Panc1 (cell line): ENCODE results near the gene FUOM. TPM values are rescaled to one million over a fixed set of nuclear protein-coding genes. Genes with fewer than 3 reads are reported as not detected.

Source experiments
- ATAC-seq: fragments of 200-7000 bp; cut with Tn5 transposase; 2 replicates; pipeline ENCODE4 v1.9.1; 2020; ENCODE audit warnings: mild to moderate bottlenecking, moderate library complexity
- BruUV-seq: library from RNA; stranded (reverse); fragments of 400-500 nt; replicated peaks from 2 replicates; lab custom pipeline; 2021; lab: Mats Ljungman, UMichigan
- CTCF ChIA-PET: fragments of 300-600 bp; sonication (Branson Sonifier 250); formaldehyde crosslinking; loops from one replicate; lab custom pipeline; 2022; ENCODE audit warnings: antibody characterized with exemption; lab: Charles Lee
- POLR2A ChIA-PET: fragments of 300-600 bp; sonication (Branson Sonifier 250); formaldehyde crosslinking; loops from one replicate; lab custom pipeline; 2022; ENCODE audit warnings: antibody characterized with exemption; lab: Charles Lee
- DNase-seq: peaks from one replicate; pipeline ENCODE4 v3.0.0-alpha.2; 2010; ENCODE audit warnings: low read depth, low spot score
- H3K27ac ChIP-seq: 2 replicates; pipeline ENCODE4 v1.5.1; 2011; ENCODE audit warnings: mild to moderate bottlenecking, low read length, inconsistent platforms
- H3K27me3 ChIP-seq: fragments of 200-500 bp; sonication (Bioruptor generic); 2 replicates; pipeline ENCODE4 v1.6.0; 2014; ENCODE audit warnings: low read length, inconsistent platforms; ENCODE audit not compliant: control insufficient read depth, insufficient read depth
- H3K36me3 ChIP-seq: fragments of 200-500 bp; sonication (Bioruptor generic); 2 replicates; pipeline ENCODE4 v1.5.1; 2014; ENCODE audit warnings: inconsistent platforms, mild to moderate bottlenecking, low read length, moderate library complexity; ENCODE audit not compliant: control insufficient read depth, insufficient read depth
- H3K4me1 ChIP-seq: 2 replicates; pipeline ENCODE4 v1.5.1; 2011; ENCODE audit warnings: inconsistent platforms, mild to moderate bottlenecking, low read length, moderate library complexity; ENCODE audit not compliant: control insufficient read depth, insufficient read depth
- H3K4me3 ChIP-seq, 2 experiments: 2 replicates each; pipeline ENCODE4 v1.5.1; 2011 to 2012; ENCODE audit warnings: low read depth in 2 of 2, low read length in 2 of 2, mild to moderate bottlenecking in 2 of 2, inconsistent platforms in 1 of 2, moderate library complexity in 1 of 2
- H3K9me3 ChIP-seq: fragments of 200-500 bp; sonication (Bioruptor generic); 2 replicates; pipeline ENCODE4 v1.5.1; 2014; ENCODE audit warnings: low read depth, mild to moderate bottlenecking, inconsistent platforms, low read length, moderate library complexity; ENCODE audit not compliant: control insufficient read depth, insufficient read depth
- POLR2AphosphoS5 ChIP-seq: IDR thresholded peaks from 2 replicates; pipeline ENCODE4 v1.6.1; 2012; ENCODE audit warnings: mild to moderate bottlenecking, low read depth, low read length, moderate library complexity
- SIN3A ChIP-seq: IDR thresholded peaks from 2 replicates; pipeline ENCODE4 v1.6.1; 2012; ENCODE audit warnings: low read depth, mild to moderate bottlenecking, low read length, moderate library complexity, borderline replicate concordance; ENCODE audit not compliant: insufficient read depth
- TCF7L2 ChIP-seq: IDR thresholded peaks from 2 replicates; pipeline ENCODE4 v1.6.1; 2011; ENCODE audit warnings: mild to moderate bottlenecking, low read depth, low read length, inconsistent platforms
- in situ Hi-C: cut with HindIII; loops from 2 replicates; pipeline ENCODE4 v1.10.0; 2016; ENCODE audit warnings: low sequenced_read_pairs, low pct_unique_long_range_greater_than_20kb
- intact Hi-C: fragments of 100-400 bp; cut with micrococcal nuclease; formaldehyde crosslinking; loops from one replicate; pipeline ENCODE4 v1.10.0; 2022; ENCODE audit not compliant: unreplicated experiment
- total RNA-seq: library from RNA; stranded (reverse); gene quantifications from one replicate; pipeline ENCODE4 v1.2.1, GENCODE V29; 2021; ENCODE audit not compliant: unreplicated experiment
- TF ChIP-seq, protein P1 (sequence below): fragments of 450-650 bp; IDR thresholded peaks from 2 replicates; pipeline ENCODE4 v1.5.1; 2017; ENCODE audit warnings: mild to moderate bottlenecking
- TF ChIP-seq, protein P2 (sequence below), 2 experiments: IDR thresholded peaks; 2 replicates each; pipeline ENCODE4 v1.6.1; 2011 to 2012; ENCODE audit warnings: low read depth in 2 of 2, control low read depth in 1 of 2, low read length in 1 of 2, mild to moderate bottlenecking in 1 of 2, moderate library complexity in 1 of 2; ENCODE audit not compliant: insufficient read depth in 1 of 2

The FUOM gene
- total RNA-seq, 1 experiment from 2014 or later = 39.6 TPM

DNA sequence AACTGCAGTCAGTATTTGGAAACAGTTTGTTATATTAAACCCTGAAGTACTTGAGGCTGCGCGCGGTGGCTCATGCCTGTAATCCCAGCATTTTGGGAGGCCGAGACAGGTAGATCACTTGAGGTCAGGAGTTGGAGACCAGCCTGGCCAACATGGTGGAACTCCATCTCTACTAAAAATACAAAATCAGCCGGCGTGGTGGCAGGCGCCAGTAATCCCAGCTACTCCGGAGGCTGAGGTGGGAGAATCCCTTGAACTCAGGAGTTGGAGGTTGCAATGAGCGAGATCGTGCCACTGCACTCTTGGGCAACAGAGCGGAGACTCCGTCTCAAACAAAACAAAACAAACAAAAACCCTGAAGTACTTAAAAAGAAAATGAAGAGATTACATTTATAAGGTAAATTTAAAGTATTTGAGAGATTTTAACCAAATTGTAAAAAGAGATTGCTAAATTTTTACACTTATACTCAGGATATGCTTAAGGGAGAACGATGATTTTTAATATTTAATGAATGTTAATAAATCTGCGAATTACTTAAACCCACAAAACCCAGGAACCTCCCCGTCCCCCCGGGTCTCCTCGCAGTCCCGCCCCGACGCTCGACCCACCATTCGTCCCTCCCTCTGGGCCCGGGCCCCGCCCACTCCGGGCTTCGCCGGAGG is 35.7 kb upstream of the FUOM start:
- POLR2A ChIA-PET = no interaction called here
- peak overlapping the region; percentile 88 to 99 for H3K4me3 ChIP-seq
- DNase-seq = no peak
- in situ Hi-C loops = no loop called here
- peaks cover 6% of the 10 kb centered on the region for H3K36me3 ChIP-seq
- H3K9me3 ChIP-seq = no peaks in the 10 kb centered on the region
- CTCF ChIA-PET = interaction anchor here (1.3 kb wide), 1 partner anchor 64 kb away, joined by 3 read pairs; no protein-coding TSS in a partner anchor
- peak overlapping the region; percentile 79 for H3K27ac ChIP-seq
- no peaks in the 10 kb centered on the region for H3K27me3 ChIP-seq
- no peak for ATAC-seq
- TF ChIP-seq, protein P1, sequence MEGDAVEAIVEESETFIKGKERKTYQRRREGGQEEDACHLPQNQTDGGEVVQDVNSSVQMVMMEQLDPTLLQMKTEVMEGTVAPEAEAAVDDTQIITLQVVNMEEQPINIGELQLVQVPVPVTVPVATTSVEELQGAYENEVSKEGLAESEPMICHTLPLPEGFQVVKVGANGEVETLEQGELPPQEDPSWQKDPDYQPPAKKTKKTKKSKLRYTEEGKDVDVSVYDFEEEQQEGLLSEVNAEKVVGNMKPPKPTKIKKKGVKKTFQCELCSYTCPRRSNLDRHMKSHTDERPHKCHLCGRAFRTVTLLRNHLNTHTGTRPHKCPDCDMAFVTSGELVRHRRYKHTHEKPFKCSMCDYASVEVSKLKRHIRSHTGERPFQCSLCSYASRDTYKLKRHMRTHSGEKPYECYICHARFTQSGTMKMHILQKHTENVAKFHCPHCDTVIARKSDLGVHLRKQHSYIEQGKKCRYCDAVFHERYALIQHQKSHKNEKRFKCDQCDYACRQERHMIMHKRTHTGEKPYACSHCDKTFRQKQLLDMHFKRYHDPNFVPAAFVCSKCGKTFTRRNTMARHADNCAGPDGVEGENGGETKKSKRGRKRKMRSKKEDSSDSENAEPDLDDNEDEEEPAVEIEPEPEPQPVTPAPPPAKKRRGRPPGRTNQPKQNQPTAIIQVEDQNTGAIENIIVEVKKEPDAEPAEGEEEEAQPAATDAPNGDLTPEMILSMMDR = no peak
- TF ChIP-seq POLR2AphosphoS5 (no peak), SIN3A (no peak), TCF7L2 (no peak)
- TF ChIP-seq, protein P2, sequence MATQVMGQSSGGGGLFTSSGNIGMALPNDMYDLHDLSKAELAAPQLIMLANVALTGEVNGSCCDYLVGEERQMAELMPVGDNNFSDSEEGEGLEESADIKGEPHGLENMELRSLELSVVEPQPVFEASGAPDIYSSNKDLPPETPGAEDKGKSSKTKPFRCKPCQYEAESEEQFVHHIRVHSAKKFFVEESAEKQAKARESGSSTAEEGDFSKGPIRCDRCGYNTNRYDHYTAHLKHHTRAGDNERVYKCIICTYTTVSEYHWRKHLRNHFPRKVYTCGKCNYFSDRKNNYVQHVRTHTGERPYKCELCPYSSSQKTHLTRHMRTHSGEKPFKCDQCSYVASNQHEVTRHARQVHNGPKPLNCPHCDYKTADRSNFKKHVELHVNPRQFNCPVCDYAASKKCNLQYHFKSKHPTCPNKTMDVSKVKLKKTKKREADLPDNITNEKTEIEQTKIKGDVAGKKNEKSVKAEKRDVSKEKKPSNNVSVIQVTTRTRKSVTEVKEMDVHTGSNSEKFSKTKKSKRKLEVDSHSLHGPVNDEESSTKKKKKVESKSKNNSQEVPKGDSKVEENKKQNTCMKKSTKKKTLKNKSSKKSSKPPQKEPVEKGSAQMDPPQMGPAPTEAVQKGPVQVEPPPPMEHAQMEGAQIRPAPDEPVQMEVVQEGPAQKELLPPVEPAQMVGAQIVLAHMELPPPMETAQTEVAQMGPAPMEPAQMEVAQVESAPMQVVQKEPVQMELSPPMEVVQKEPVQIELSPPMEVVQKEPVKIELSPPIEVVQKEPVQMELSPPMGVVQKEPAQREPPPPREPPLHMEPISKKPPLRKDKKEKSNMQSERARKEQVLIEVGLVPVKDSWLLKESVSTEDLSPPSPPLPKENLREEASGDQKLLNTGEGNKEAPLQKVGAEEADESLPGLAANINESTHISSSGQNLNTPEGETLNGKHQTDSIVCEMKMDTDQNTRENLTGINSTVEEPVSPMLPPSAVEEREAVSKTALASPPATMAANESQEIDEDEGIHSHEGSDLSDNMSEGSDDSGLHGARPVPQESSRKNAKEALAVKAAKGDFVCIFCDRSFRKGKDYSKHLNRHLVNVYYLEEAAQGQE (IDR thresholded peaks at IDR 0.05; ENCODE audit: insufficient read depth in 1 of 2, low read depth in 2 of 2, low read length in 1 of 2) = no peak
- intact Hi-C loops = no loop called here
- peaks cover 13% of the 10 kb centered on the region for H3K4me1 ChIP-seq
- BruUV-seq = no TSS peak

DNA sequence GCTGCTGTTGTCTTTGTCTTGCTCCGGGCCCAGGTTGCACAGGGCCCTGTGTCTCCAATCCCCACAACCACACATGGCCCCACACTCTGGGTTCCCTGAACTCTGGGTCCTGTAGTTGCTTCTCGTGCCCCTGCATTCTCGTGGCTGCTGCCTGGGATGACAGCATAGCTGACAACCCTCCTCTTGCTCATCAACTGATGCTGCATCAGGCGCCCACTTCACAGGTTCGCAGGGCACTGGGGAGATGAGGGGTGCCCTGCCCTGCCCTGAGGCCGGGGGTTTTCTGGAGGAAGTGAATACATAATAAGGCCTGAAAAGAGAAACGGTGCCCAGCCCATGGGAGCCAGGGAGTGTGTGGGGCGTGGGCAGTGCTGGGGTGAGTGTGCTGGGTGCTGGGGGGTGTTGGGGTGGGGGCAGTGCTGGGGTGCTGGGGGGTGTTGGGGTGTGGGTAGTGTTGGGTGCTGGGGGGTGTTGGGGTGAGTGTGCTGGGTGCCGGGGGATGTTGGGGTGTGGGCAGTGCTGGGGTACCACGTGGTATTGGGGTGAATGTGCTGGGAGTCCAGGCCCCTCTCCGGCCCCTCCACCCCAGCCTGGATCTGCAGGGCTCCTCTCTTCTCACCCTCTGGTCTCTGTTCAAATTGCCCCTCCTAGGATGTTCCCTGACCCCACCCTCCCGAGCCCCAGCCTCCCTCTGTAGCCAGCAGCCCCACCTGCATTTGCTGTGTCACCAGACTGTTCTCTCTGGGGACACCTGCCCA is 34.1 kb upstream of the FUOM start:
- intact Hi-C loops = no loop called here

More for the DNA sequence above, 34.1 kb upstream of the FUOM start:
- Histone ChIP-seq H3K36me3 (peaks cover 3% of the 10 kb centered on the region; the same call in 1 of the 2 replicates), H3K27ac (no peak overlapping the region), H3K4me1 (peaks cover 13% of the 10 kb centered on the region), H3K9me3 (no peaks in the 10 kb centered on the region), H3K4me3 (no peak overlapping the region), H3K27me3 (no peaks in the 10 kb centered on the region)
- no peak for ATAC-seq
- BruUV-seq = no TSS peak
- in situ Hi-C loops = no loop called here
- ChIA-PET CTCF (no interaction called here), POLR2A (no interaction called here)
- DNase-seq = no peak
- TF ChIP-seq, protein P2 (IDR thresholded peaks at IDR 0.05; ENCODE audit: insufficient read depth in 1 of 2, low read depth in 2 of 2, low read length in 1 of 2) = no peak
- TF ChIP-seq TCF7L2 (no peak), SIN3A (no peak)
